Measurements from ENCODE around the gene WNT8B. TPM values are rescaled to one million over a fixed set of nuclear protein-coding genes. Genes with fewer than 3 reads are reported as not detected.

WNT8B gene
- total and polyA plus RNA-seq, 12 donors: 0.03 to 0.97 (median 0.53) TPM; not detected in 5

GRCh38 chr10:100483876-100484666 is 21.3 kb downstream of the WNT8B start:
- TF ChIP-seq CTCF (IDR thresholded peaks at IDR 0.05) (no peak), POLR2A (IDR thresholded peaks at IDR 0.05) (no peak)
- intact Hi-C loops (cut with DNase I): loop anchor here in 1 of 2 donors (5.0 kb wide), 1 partner anchor 33 kb away; the partner anchor contains the start of gene SEC31B
- Histone ChIP-seq H3K36me3 (replicated peaks in 1 of 2) (peaks cover 0 to 12% of the 10 kb centered on the region in 2 donors), H3K4me1 (replicated peaks in 1 of 2) (peaks cover 8 to 13% of the 10 kb centered on the region in 2 donors), H3K4me3 (no peak overlapping the region), H3K27ac (no peak overlapping the region), H3K9me3 (replicated peaks in 1 of 3) (no peaks in the 10 kb centered on the region), H3K27me3 (peaks cover 17% of the 10 kb centered on the region)
- WGBS, 4 donors: 87 to 96% (median 93%) methylated on average over 5 of the region's 5 CpGs
- no peak for DNase-seq

DNA sequence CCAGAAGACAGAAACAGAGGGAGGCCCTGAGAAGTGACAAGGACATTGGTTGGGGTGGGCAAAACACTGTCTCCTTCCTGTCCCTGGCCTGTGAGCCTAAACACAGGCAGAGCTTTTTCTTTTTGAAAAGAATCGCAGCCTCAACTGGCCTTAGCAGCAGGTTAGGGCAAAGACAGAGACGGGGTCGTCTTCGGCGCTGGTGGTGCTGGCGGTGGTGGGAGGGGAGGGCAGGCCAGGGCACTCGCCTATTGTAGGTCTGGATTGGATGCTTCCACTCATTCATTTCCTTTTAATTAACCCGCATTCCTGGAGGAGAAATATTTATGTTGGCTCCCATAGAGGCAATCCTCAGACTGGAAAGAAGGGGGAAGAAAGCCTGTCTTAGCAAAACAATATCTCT is 22.6 kb downstream of the WNT8B start:
- Histone ChIP-seq H3K27ac (no peak overlapping the region), H3K36me3 (replicated peaks in 1 of 2) (peaks cover 0 to 15% of the 10 kb centered on the region in 2 donors), H3K4me1 (replicated peaks in 1 of 2) (peaks cover 8 to 13% of the 10 kb centered on the region in 2 donors), H3K9me3 (replicated peaks in 1 of 3) (no peaks in the 10 kb centered on the region), H3K4me3 (no peak overlapping the region), H3K27me3 (peaks cover 9% of the 10 kb centered on the region)
- TF ChIP-seq CTCF (IDR thresholded peaks at IDR 0.05) (no peak), POLR2A (IDR thresholded peaks at IDR 0.05) (no peak)
- intact Hi-C loops (cut with DNase I): no loop called here
- no peak for DNase-seq
- WGBS, 4 donors: 81 to 86% (median 84%) methylated on average over 8 of the region's 8 CpGs

DNA sequence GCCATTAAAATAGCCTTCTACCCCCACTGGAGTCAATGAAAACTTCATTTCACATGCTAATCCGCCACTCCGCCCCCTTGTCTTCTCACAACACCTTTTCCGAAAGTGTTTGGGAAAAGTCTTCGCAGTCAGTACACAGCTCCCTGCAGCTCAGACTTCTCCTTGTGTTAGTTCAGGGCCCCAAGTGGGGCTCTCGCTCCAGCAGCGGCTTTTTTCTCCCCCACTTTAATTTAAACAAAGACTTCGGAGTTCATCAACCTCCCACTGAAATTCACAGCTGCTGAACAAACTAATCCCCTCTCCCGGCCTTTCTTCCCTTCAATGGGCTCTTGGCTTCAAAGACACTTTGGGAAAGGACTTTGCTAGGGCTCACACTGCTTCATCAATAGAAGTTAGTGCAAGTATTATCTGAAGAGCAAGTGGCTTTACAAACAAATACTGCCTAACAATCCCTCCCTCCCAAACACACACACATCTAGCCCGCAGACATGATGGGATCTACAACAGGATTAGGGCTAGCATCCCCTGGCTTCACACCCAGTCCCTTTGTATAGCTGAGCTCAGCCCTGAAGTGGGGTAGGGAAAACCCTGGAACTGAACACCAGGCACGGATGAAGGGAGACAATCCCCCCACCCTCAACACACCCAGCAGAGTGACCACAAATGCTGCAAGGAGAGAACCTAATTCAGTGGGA is 23.1 kb downstream of the WNT8B start:
- Histone ChIP-seq H3K4me3 (no peak overlapping the region), H3K4me1 (replicated peaks in 1 of 2) (peaks cover 8 to 13% of the 10 kb centered on the region in 2 donors), H3K9me3 (replicated peaks in 1 of 3) (no peaks in the 10 kb centered on the region), H3K36me3 (replicated peaks in 1 of 2) (peaks cover 0 to 15% of the 10 kb centered on the region in 2 donors), H3K27ac (no peak overlapping the region), H3K27me3 (peaks cover 3% of the 10 kb centered on the region)
- WGBS, 4 donors: 88 to 94% (median 93%) methylated on average over 10 of the region's 10 CpGs
- no peak for DNase-seq
- TF ChIP-seq CTCF (IDR thresholded peaks at IDR 0.05) (no peak), POLR2A (IDR thresholded peaks at IDR 0.05) (no peak)
- intact Hi-C loops (cut with DNase I): no loop called here

- WGBS, 4 donors: 93 to 95% (median 95%) methylated on average over 5 to 6 of the region's 6 CpGs
- Histone ChIP-seq H3K36me3 (replicated peaks in 1 of 2) (peaks cover 0 to 19% of the 10 kb centered on the region in 2 donors), H3K9me3 (replicated peaks in 1 of 3) (no peaks in the 10 kb centered on the region), H3K27ac (no peak overlapping the region), H3K27me3 (no peaks in the 10 kb centered on the region), H3K4me1 (replicated peaks in 1 of 2) (peaks cover 0 to 4% of the 10 kb centered on the region in 2 donors), H3K4me3 (no peak overlapping the region)
- no peak for DNase-seq
- no peak for TF ChIP-seq POLR2A (IDR thresholded peaks at IDR 0.05)
- TF ChIP-seq CTCF (IDR thresholded peaks at IDR 0.05): no peak
- intact Hi-C loops (cut with DNase I): no loop called here
Observed at GRCh38 chr10:100487529-100487928, 24.7 kb downstream of the WNT8B start.
